Caco-2 (cell line): Measurements from ENCODE around the gene RIN3. TPM values are rescaled to one million over a fixed set of nuclear protein-coding genes. Genes with fewer than 3 reads are reported as not detected.

Source experiments
- BruUV-seq: library from RNA; stranded (reverse); fragments of 400-500 nt; replicated peaks from 2 replicates; lab custom pipeline; 2021; lab: Mats Ljungman, UMichigan
- CTCF ChIA-PET: fragments of 300-600 bp; sonication (Branson Sonifier 250); formaldehyde crosslinking; loops from one replicate; lab custom pipeline; 2022; ENCODE audit warnings: antibody characterized with exemption; lab: Charles Lee
- POLR2A ChIA-PET: fragments of 300-600 bp; sonication (Branson Sonifier 250); formaldehyde crosslinking; loops from one replicate; lab custom pipeline; 2022; ENCODE audit warnings: antibody characterized with exemption; lab: Charles Lee
- DNase-seq, 2 experiments: peaks; one replicate each; pipeline versions ENCODE4 v3.0.0 to v3.0.0-alpha.2; 2020 to 2022
- H3K27me3 ChIP-seq: replicated peaks from 2 replicates; pipeline ENCODE4 v1.6.0; 2011; ENCODE audit warnings: low read length; ENCODE audit not compliant: control insufficient read depth, insufficient read depth
- H3K36me3 ChIP-seq: 2 replicates; pipeline ENCODE4 v1.5.1; 2011; ENCODE audit warnings: low read length; ENCODE audit not compliant: control insufficient read depth, insufficient read depth
- H3K4me1 ChIP-seq: fragments of 250-450 bp; sonication (Bioruptor Pico); 2 replicates; pipeline ENCODE4 v1.5.1; 2020; ENCODE audit warnings: mild to moderate bottlenecking
- H3K4me3 ChIP-seq: 2 replicates; pipeline ENCODE4 v1.5.1; 2011; ENCODE audit warnings: low read depth, mild to moderate bottlenecking, control low read depth, low read length
- H3K9me3 ChIP-seq: fragments of 250-450 bp; sonication (Bioruptor Pico); 2 replicates; pipeline ENCODE4 v1.5.1; 2020; ENCODE audit warnings: mild to moderate bottlenecking, moderate library complexity
- H3K27ac Mint-ChIP-seq: one replicate; pipeline ENCODE4 v1.8.0; 2022; ENCODE audit warnings: mixed read lengths; ENCODE audit not compliant: unreplicated experiment
- H3K27me3 Mint-ChIP-seq: one replicate; pipeline ENCODE4 v1.8.0; 2022; ENCODE audit warnings: mixed read lengths; ENCODE audit not compliant: insufficient read depth, unreplicated experiment
- H3K36me3 Mint-ChIP-seq: one replicate; pipeline ENCODE4 v1.8.0; 2022; ENCODE audit warnings: mild to moderate bottlenecking, mixed read lengths; ENCODE audit not compliant: insufficient read depth, unreplicated experiment
- H3K4me1 Mint-ChIP-seq: one replicate; pipeline ENCODE4 v1.8.0; 2022; ENCODE audit warnings: low read depth, mixed read lengths; ENCODE audit not compliant: unreplicated experiment
- H3K4me3 Mint-ChIP-seq: one replicate; pipeline ENCODE4 v1.8.0; 2022; ENCODE audit warnings: mild to moderate bottlenecking, moderate library complexity, mixed read lengths; ENCODE audit not compliant: unreplicated experiment
- H3K9me3 Mint-ChIP-seq: one replicate; pipeline ENCODE4 v1.8.0; 2022; ENCODE audit warnings: mixed read lengths; ENCODE audit not compliant: unreplicated experiment
- intact Hi-C: fragments of 100-400 bp; cut with micrococcal nuclease; formaldehyde crosslinking; loops from one replicate; pipeline ENCODE4 v1.10.0; 2022; ENCODE audit not compliant: unreplicated experiment
- total RNA-seq: library from RNA; stranded (reverse); gene quantifications from 2 replicates; pipeline ENCODE4 v1.2.3, GENCODE V29; 2022
- TF ChIP-seq, protein P1 (sequence below), 2 experiments: fragments of 200-600 bp in 1 of 2; IDR thresholded peaks; 1 replicate in 1 of 2; 2 replicates in 1 of 2; pipeline versions ENCODE4 v1.5.1 to v1.8.0; 2011 to 2022; ENCODE audit warnings: antibody characterized with exemption in 1 of 2, control low read depth in 1 of 2, inconsistent platforms in 1 of 2, low read depth in 1 of 2, low read length in 1 of 2, mild to moderate bottlenecking in 1 of 2, moderate library complexity in 1 of 2; ENCODE audit not compliant: insufficient read depth in 1 of 2, severe bottlenecking in 1 of 2, unreplicated experiment in 1 of 2

The RIN3 gene
- total RNA-seq, 1 experiment from 2014 or later = 20.7 TPM

DNA sequence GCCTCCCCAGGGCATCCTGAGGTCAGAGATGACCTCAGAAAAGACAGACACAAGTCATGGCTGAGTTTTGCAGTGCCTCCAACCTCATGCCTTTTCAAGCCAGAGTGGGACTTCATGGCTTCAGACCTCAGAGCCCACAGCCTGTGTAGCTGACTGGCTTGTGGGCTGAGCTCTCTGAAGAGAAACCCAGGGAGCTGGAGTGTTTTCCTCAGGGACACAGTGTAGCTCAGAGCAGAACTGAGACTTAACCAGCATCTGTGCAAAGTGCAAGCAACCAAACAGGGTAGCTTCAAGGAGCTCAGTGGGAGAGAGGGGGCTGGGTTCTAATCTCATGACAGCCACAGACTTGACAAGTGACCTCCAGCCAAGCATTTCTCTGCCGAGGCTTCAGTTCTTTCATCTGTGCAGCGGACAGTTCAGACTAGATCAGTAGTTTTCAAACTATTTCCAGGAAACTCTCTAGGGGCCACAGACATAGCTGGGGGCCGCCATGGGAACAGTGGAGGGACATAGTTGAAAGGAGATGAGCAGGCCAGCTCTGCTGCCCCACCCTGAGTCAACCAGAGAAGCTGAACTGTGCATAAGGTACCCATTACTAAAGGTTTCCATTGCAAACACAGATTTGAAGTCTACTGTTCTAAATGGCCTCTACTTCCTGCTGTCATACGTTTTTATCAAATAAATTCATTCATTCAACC is 154.8 kb downstream of the RIN3 start:
- no peaks in the 10 kb centered on the region for H3K4me1 ChIP-seq
- POLR2A ChIA-PET = no interaction called here
- CTCF ChIA-PET = no interaction called here

DNA sequence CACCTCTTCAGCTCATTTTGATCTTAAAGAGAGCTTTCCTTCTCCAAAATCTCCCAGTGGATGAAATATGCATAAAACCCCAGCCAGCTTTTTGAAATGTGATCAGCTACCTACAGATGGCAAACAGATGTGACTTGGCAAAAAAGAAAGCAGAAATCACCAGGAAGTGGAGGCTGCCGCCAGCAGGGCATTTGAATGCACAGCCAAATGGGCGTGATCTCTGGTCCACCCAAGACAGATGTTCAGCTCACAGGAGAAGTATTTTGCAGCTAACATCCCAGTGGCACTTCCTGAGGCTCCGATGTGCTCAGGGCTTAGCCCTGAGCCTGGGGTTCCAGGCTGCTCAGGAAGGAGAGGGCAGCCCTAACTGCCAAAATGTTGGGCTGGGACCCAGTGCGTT is 156.6 kb downstream of the RIN3 start:
- H3K9me3 ChIP-seq = no peaks in the 10 kb centered on the region
- Mint-ChIP-seq H3K27ac (no peak overlapping the region), H3K27me3 (no peaks in the 10 kb centered on the region), H3K9me3 (no peaks in the 10 kb centered on the region), H3K36me3 (no peaks in the 10 kb centered on the region), H3K4me1 (no peaks in the 10 kb centered on the region), H3K4me3 (no peak overlapping the region)
- no peaks in the 10 kb centered on the region; the same call in 1 of the 2 replicates for H3K36me3 ChIP-seq
- ChIA-PET POLR2A (no interaction called here), CTCF (no interaction called here)
- no peak for DNase-seq
- no peak overlapping the region for H3K4me3 ChIP-seq
- no peaks in the 10 kb centered on the region for H3K27me3 ChIP-seq
- TF ChIP-seq, protein P1, sequence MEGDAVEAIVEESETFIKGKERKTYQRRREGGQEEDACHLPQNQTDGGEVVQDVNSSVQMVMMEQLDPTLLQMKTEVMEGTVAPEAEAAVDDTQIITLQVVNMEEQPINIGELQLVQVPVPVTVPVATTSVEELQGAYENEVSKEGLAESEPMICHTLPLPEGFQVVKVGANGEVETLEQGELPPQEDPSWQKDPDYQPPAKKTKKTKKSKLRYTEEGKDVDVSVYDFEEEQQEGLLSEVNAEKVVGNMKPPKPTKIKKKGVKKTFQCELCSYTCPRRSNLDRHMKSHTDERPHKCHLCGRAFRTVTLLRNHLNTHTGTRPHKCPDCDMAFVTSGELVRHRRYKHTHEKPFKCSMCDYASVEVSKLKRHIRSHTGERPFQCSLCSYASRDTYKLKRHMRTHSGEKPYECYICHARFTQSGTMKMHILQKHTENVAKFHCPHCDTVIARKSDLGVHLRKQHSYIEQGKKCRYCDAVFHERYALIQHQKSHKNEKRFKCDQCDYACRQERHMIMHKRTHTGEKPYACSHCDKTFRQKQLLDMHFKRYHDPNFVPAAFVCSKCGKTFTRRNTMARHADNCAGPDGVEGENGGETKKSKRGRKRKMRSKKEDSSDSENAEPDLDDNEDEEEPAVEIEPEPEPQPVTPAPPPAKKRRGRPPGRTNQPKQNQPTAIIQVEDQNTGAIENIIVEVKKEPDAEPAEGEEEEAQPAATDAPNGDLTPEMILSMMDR (IDR thresholded peaks at IDR 0.05; ENCODE audit: insufficient read depth in 1 of 2, low read depth in 1 of 2, low read length in 1 of 2, severe bottlenecking in 1 of 2, unreplicated experiment in 1 of 2) = no peak
- H3K4me1 ChIP-seq = no peaks in the 10 kb centered on the region
- intact Hi-C loops = no loop called here
- no TSS peak for BruUV-seq

More for the DNA sequence above, 154.8 kb downstream of the RIN3 start:
- Mint-ChIP-seq H3K4me3 (no peak overlapping the region), H3K9me3 (no peaks in the 10 kb centered on the region), H3K36me3 (peaks cover 6% of the 10 kb centered on the region), H3K27ac (no peak overlapping the region), H3K27me3 (no peaks in the 10 kb centered on the region), H3K4me1 (no peaks in the 10 kb centered on the region)
- intact Hi-C loops = no loop called here
- Histone ChIP-seq H3K36me3 (no peaks in the 10 kb centered on the region; the same call in 1 of the 2 replicates), H3K27me3 (no peaks in the 10 kb centered on the region), H3K9me3 (no peaks in the 10 kb centered on the region), H3K4me3 (no peak overlapping the region)
- no TSS peak for BruUV-seq
- no peak for DNase-seq
- TF ChIP-seq, protein P1 (IDR thresholded peaks at IDR 0.05; ENCODE audit: insufficient read depth in 1 of 2, low read depth in 1 of 2, low read length in 1 of 2, severe bottlenecking in 1 of 2, unreplicated experiment in 1 of 2) = no peak

DNA sequence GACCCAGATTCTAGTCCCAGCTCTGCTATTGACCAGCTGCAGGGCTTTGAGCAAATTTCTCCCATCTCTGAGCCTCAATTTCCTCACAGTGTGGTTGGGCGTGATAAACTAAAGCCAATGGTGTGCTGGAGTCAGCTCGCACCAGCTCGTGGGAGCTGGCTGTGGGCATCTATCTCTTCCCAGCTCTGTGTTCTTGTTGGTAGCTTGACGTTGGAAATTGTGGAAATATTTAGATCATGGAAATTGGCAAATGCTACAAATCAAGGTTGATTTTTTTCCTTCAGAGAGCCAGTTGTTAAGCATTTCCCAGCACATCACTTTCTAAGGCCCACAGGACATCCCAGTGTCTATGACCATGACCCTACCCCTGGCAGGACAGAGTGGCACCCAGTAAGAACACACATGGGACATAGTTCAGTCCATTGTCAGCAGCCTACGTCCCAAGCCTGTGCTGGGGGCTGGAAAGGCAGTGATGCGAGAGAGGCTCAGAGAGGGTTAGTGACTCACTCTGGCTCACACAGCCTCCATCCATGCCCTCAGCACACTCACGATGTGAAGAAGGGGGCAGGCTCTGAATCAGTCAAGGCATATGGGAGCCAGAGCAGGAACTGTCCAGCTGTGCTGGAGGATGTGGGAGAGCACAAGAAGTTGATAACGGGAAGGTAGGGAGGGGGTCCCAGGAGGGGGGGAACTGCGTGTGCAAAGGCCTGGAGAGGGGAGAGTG is 157.2 kb downstream of the RIN3 start:
- ChIA-PET CTCF (no interaction called here), POLR2A (no interaction called here)
- H3K27me3 ChIP-seq = no peaks in the 10 kb centered on the region
- no peak overlapping the region for H3K4me3 Mint-ChIP-seq
- H3K27ac Mint-ChIP-seq = no peak overlapping the region
- H3K4me1 ChIP-seq = no peaks in the 10 kb centered on the region
- H3K36me3 ChIP-seq = no peaks in the 10 kb centered on the region; the same call in 1 of the 2 replicates
- H3K4me1 Mint-ChIP-seq = no peaks in the 10 kb centered on the region
- no peaks in the 10 kb centered on the region for H3K9me3 ChIP-seq
- BruUV-seq = no TSS peak
- no peak overlapping the region for H3K4me3 ChIP-seq
- H3K36me3 Mint-ChIP-seq = peaks cover 2% of the 10 kb centered on the region
- H3K27me3 Mint-ChIP-seq = no peaks in the 10 kb centered on the region
- TF ChIP-seq, protein P1 (IDR thresholded peaks at IDR 0.05; ENCODE audit: insufficient read depth in 1 of 2, low read depth in 1 of 2, low read length in 1 of 2, severe bottlenecking in 1 of 2, unreplicated experiment in 1 of 2) = no peak
- intact Hi-C loops = no loop called here
- H3K9me3 Mint-ChIP-seq = no peaks in the 10 kb centered on the region
- no peak for DNase-seq
